Left renal pelvis (tissue), 4 donors: ENCODE data around the gene ARHGAP20. TPM values are rescaled to one million over a fixed set of nuclear protein-coding genes. Genes with fewer than 3 reads are reported as not detected.

Source experiments
- DNase-seq, 4 donors: peaks; one replicate each; pipeline ENCODE4 v3.0.0-alpha.2; 2013; ENCODE audit warnings: low read depth in 4 of 4, low spot score in 3 of 4
- polyA plus RNA-seq, 4 donors: library from polyadenylated mRNA; unstranded; fragments of 120-200 nt; gene quantifications; one replicate each; pipeline ENCODE4 v1.2.1, GENCODE V29; 2013; ENCODE audit not compliant: insufficient read length in 4 of 4

The ARHGAP20 gene
- polyA plus RNA-seq, result 10 to 100 TPM in 1 of 4 donors, 1 to 10 TPM in 3; 4.4 to 24.9 (median 6.3) TPM

GRCh38 chr11:110711776-110712658 lies at the start of gene ARHGAP20:
Gene ARHGAP20, minus strand, starts transcription at chr11:110712437. Its CDS starts 206 bp downstream, at chr11:110712231.
- peak in 2 of 4 donors; percentile 16 to 43 for DNase-seq

DNA sequence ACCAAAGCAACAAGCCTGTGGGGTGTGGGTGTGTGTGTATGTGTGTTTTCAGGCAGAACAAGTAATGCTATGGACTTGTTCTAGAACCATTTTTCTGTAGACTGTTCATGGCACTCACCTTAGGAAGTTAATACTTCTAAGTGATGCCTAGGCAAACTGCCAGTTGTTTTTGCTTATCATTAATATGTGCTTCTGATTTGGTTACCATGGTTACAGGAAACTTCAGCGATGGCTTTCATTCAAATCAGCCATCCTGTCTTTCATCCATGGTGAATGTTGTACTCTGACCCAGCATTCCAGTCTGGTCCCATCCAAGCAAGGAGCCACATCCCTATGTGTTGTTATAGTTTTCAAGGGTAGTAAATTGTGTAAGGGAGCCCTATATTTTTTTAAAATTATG lies 49.8 kb upstream of the ARHGAP20 start:
- DNase-seq, result no peak

- DNase-seq, result no peak
Measured at GRCh38 chr11:110761131-110761530, 48.9 kb upstream of the ARHGAP20 start.

GRCh38 chr11:110759972-110760381 lies 47.7 kb upstream of the ARHGAP20 start:
- no peak for DNase-seq

GRCh38 chr11:110757962-110758755 lies 45.9 kb upstream of the ARHGAP20 start:
- DNase-seq, result no peak

DNA sequence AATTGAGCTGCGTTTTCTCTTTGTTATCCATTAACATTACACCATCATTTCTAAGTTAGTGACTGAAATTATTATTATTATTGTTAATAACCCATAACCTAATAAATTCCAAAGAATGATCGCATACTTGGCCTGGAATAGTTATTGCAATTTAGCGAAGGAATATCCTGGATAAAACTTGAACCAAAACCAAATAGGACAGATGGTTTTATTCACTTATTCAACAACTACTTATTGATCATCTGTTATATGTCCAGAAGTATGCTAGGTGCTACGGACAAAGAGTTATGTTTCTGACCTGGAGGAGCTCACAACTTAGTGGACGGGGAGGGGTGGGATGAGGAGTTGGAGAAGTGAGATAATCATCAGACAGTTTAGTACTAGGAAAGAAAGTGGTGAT lies 44.8 kb upstream of the ARHGAP20 start:
- no peak for DNase-seq

GRCh38 chr11:110755941-110756340 lies 43.7 kb upstream of the ARHGAP20 start:
- no peak for DNase-seq

GRCh38 chr11:110752890-110753289 lies 40.7 kb upstream of the ARHGAP20 start:
- DNase-seq, result no peak

DNA sequence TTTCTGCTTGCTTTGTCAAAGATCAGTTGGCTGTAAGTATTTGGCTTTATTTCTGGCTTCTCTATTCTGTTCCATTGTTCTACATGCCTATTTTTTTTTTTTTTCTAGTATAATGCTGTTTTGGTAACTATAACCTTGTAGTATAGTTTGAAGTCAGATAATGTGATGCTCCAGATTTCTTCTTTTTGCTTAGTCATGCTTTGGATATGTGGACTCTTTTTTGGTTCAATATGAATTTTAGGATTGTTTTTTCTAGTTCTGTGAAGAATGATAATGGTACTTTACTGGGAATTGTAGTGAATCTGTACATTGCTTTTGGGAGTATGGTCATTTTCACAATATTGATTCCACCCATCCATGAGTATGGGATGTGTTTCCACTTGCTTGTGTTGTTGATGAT lies 37.9 kb upstream of the ARHGAP20 start:
- DNase-seq, result no peak

DNA sequence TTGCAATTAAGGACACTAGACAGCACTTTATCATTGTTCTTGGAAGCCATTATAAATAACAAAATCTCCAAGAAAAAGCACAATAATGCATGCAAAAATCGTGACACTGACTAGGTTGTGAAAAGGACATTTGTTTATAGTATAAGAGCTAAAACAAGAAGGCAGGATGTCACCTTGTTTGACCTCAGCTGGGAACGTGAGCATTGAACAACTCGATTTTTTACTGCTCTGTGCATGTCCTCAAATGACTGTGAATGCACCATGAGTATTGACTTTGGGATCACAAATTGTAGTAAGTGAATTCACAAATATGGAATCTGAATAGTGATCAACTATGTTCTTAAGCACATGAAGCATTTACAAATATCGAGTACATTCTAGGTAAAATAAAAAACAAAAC lies 35.3 kb upstream of the ARHGAP20 start:
- no peak for DNase-seq

DNA sequence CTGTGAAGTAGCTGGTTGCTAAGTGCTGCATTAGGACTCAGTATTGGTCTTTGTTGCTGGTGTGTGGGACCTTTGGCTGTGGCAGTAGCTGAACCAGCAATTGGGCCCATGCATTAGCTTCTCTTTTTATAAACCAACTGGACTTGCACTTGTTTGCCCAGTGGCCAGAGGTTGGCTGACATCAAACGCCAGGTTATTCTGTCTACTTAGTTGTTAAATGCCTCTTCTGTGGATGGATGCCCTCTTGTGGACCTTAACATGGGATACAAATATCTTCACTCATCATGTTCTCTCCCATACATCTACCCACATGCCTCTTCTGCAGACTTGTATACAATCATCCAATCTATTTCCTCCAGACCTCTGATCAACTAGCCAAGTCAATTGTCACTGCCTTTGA lies 26.4 kb upstream of the ARHGAP20 start:
- no peak for DNase-seq

GRCh38 chr11:110737593-110737992 lies 25.4 kb upstream of the ARHGAP20 start:
- no peak for DNase-seq

- no peak for DNase-seq
Measured at GRCh38 chr11:110736171-110736553, 23.9 kb upstream of the ARHGAP20 start.

- DNase-seq, result peak in 2 of 4 donors; percentile 4 to 16
Measured at GRCh38 chr11:110735455-110736170, 23.4 kb upstream of the ARHGAP20 start.

GRCh38 chr11:110734790-110735189 lies 22.6 kb upstream of the ARHGAP20 start:
- DNase-seq, result no peak

GRCh38 chr11:110730773-110731172 lies 18.5 kb upstream of the ARHGAP20 start:
- no peak for DNase-seq

- DNase-seq, result no peak
Measured at GRCh38 chr11:110728883-110729282, 16.6 kb upstream of the ARHGAP20 start.

GRCh38 chr11:110728476-110728875 lies 16.2 kb upstream of the ARHGAP20 start:
- DNase-seq, result no peak

GRCh38 chr11:110724358-110724757 lies 12.1 kb upstream of the ARHGAP20 start:
- DNase-seq, result no peak

DNA sequence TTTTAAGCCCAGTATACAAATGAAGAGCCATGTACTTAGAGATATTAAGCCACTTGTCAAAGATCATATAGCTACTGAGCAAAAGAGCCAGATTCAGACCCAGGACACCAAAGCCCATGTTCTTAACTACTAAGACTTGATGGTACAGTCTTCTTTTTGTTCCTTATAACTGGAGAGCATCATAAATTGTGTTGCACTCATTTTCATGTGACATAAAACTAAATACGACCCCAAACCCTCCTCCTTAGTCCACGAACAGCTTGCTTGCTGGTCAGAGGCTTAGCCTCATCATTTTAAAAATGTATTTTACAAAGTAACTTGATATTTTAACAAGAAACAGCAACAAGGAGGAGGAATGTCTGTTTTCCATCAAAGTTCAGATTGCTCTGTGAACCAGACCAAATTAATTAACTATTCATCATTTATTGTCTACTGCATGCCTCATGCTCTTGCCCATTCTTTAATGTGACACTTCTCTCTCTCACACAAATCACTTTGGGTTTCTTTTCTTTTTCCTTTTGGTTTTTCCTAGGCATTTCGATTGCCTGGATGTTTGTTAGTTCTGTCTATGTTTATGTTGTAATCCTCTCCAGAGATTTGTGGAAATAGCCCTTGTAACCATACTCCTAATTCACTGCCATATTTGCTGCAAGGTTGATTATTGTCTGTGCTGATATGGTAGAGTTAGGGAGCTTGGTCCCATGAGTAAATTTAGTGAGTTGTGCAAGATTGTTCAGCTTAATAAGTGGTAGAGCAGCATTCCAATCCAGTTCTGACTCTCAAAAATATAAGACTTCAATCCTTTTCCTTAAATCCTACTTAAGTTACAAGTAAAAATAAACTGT lies 8.4 kb upstream of the ARHGAP20 start:
- no peak for DNase-seq
